Mesothelial cell of epicardium (in vitro differentiated cells): ENCODE data around the gene PHRF1. TPM values are rescaled to one million over a fixed set of nuclear protein-coding genes. Genes with fewer than 3 reads are reported as not detected.

Experiments used
- DNase-seq, 2 experiments: peaks; one replicate each; pipeline ENCODE4 v3.0.0; 2021; ENCODE audit warnings: low spot score in 2 of 2; ENCODE audit not compliant: unreplicated experiment in 2 of 2
- H3K27ac Mint-ChIP-seq: 2 replicates; pipeline ENCODE4 v1.8.0; 2021; ENCODE audit warnings: mixed read lengths
- H3K27me3 Mint-ChIP-seq: 2 replicates; pipeline ENCODE4 v1.8.0; 2021; ENCODE audit warnings: low read depth, mixed read lengths
- H3K36me3 Mint-ChIP-seq: 2 replicates; pipeline ENCODE4 v1.8.0; 2021; ENCODE audit warnings: mixed read lengths
- H3K4me1 Mint-ChIP-seq: 2 replicates; pipeline ENCODE4 v1.8.0; 2021; ENCODE audit warnings: mixed read lengths
- H3K4me3 Mint-ChIP-seq: 2 replicates; pipeline ENCODE4 v1.8.0; 2021; ENCODE audit warnings: mild to moderate bottlenecking, moderate library complexity, mixed read lengths
- H3K9me3 Mint-ChIP-seq: 2 replicates; pipeline ENCODE4 v1.8.0; 2021; ENCODE audit warnings: mixed read lengths
- microRNA-seq: library from miRNA; unstranded; fragments of <30 nt; microRNA quantifications from one replicate; pipeline ENCODE4 v1.2.0, GENCODE V29; 2021; ENCODE audit warnings: inconsistent platforms, mixed read lengths
- total RNA-seq: library from RNA; stranded (reverse); gene quantifications from 3 replicates; pipeline ENCODE4 v1.2.1, GENCODE V29; 2021
- TF ChIP-seq, protein P1 (sequence below): fragments of 200-600 bp; sonication (generic); IDR thresholded peaks from one replicate; pipeline ENCODE4 v1.5.0; 2021; ENCODE audit warnings: antibody characterized with exemption; ENCODE audit not compliant: unreplicated experiment

PHRF1 gene
- total RNA-seq, 1 donor from 2014 or later = 51.1 TPM

DNA sequence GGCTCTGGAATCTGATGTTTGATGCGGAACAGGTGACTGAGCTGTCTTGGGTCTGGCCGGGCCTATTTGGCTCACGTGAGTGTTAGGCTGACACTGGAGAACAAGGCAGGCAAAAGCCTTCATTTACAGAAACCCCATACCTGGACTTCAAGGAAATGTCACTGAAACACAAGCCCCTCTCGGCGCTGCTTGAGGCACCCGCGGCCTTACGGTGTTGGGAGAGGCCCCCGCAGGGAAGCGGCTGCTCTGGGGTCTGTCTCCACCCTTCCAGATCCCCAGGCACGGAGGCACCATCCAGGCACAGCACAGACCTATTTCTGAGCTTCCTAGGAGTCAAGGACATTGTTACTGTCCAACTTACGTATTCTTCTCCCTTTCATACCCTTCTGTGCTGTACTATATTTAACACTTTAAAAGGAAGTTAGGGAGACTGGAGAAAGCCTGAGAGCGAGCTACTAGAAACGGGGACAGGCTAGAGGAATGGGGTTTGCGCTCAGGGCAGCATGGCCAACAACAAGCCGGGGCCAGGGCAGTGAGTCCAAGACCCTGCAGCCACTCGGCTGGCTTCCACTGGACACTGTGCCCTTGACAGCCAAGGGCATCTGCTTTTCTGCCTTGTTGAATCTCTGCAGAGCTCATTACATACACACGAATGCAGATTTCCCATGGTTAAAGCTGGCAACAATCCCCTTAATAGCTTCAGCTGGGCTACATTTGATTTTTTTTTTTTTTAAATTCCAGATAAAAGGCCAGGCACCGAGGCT lies 84.6 kb downstream of the PHRF1 start:
- Mint-ChIP-seq H3K9me3 (no peaks in the 10 kb centered on the region), H3K4me1 (peaks cover 2% of the 10 kb centered on the region), H3K27ac (no peak overlapping the region), H3K36me3 (peaks cover 14% of the 10 kb centered on the region), H3K27me3 (no peaks in the 10 kb centered on the region), H3K4me3 (no peak overlapping the region)
- TF ChIP-seq, protein P1, sequence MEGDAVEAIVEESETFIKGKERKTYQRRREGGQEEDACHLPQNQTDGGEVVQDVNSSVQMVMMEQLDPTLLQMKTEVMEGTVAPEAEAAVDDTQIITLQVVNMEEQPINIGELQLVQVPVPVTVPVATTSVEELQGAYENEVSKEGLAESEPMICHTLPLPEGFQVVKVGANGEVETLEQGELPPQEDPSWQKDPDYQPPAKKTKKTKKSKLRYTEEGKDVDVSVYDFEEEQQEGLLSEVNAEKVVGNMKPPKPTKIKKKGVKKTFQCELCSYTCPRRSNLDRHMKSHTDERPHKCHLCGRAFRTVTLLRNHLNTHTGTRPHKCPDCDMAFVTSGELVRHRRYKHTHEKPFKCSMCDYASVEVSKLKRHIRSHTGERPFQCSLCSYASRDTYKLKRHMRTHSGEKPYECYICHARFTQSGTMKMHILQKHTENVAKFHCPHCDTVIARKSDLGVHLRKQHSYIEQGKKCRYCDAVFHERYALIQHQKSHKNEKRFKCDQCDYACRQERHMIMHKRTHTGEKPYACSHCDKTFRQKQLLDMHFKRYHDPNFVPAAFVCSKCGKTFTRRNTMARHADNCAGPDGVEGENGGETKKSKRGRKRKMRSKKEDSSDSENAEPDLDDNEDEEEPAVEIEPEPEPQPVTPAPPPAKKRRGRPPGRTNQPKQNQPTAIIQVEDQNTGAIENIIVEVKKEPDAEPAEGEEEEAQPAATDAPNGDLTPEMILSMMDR = no peak
- DNase-seq = no peak

Small RNAs within 50 kb of the gene (microRNA-seq; reads per million reads assigned to microRNA genes)
- 1,376 reads per million, percentile 83 among the genes with 10 or more reads in this experiment for gene MIR210

Other genes starting within 250 kb of the PHRF1 start
- gene B4GALNT4, start 207.0 kb upstream of the PHRF1 start, total RNA-seq = 294 to 314 TPM (median 300 TPM) in 3 replicates
- gene PKP3, start 182.3 kb upstream of the PHRF1 start, total RNA-seq = 57.5 to 65.7 TPM (median 58.8 TPM) in 3 replicates
- 35.5 to 42.5 TPM (median 39.2 TPM) in 3 replicates for gene SIGIRR, start 161.5 kb upstream of the PHRF1 start, total RNA-seq
- gene ANO9, start 134.5 kb upstream of the PHRF1 start, total RNA-seq = 29.7 to 32.3 TPM (median 30.6 TPM) in 3 replicates
- gene PTDSS2, start 126.2 kb upstream of the PHRF1 start, total RNA-seq = 39.0 to 49.7 TPM (median 42.1 TPM) in 3 replicates
- gene RNH1, start 69.2 kb upstream of the PHRF1 start, total RNA-seq = 81.7 to 89.4 TPM (median 83.2 TPM) in 3 replicates
- 35.1 to 41.5 TPM (median 39.3 TPM) in 3 replicates for gene HRAS, start 40.9 kb upstream of the PHRF1 start, total RNA-seq
- gene LRRC56, start 38.9 kb upstream of the PHRF1 start, total RNA-seq = 3.0 to 3.4 TPM (median 3.2 TPM) in 3 replicates
- gene LMNTD2, start 15.7 kb upstream of the PHRF1 start, total RNA-seq = 16.5 to 17.4 TPM (median 16.6 TPM) in 3 replicates
- gene RASSF7, start 15.5 kb upstream of the PHRF1 start, total RNA-seq = 29.3 to 32.3 TPM (median 32.1 TPM) in 3 replicates
- gene IRF7, start 39.5 kb downstream of the PHRF1 start, total RNA-seq = 20.8 to 24.5 TPM (median 21.9 TPM) in 3 replicates
- 0.27 to 0.58 TPM (median 0.34 TPM) in 3 replicates for gene CDHR5, start 48.5 kb downstream of the PHRF1 start, total RNA-seq
- gene SCT, start 50.7 kb downstream of the PHRF1 start, total RNA-seq = 1.2 to 1.7 TPM (median 1.3 TPM) in 3 replicates
- 2.1 to 3.1 TPM (median 2.5 TPM) in 3 replicates for gene DRD4, start 60.8 kb downstream of the PHRF1 start, total RNA-seq
- gene DEAF1, start 118.8 kb downstream of the PHRF1 start, total RNA-seq = 59.6 to 64.9 TPM (median 64.0 TPM) in 3 replicates
- gene TMEM80, start 119.3 kb downstream of the PHRF1 start, total RNA-seq = 25.7 to 30.7 TPM (median 28.7 TPM) in 3 replicates
- 105 to 112 TPM (median 111 TPM) in 3 replicates for gene EPS8L2, start 129.8 kb downstream of the PHRF1 start, total RNA-seq
- 86.9 to 97.5 TPM (median 89.7 TPM) in 3 replicates for gene TALDO1, start 171.0 kb downstream of the PHRF1 start, total RNA-seq
- gene GATD1, start 201.0 kb downstream of the PHRF1 start, total RNA-seq = 81.1 to 91.2 TPM (median 83.9 TPM) in 3 replicates
- not detected in 3 replicates for gene CEND1, start 213.6 kb downstream of the PHRF1 start, total RNA-seq
- 34.3 to 37.2 TPM (median 35.7 TPM) in 3 replicates for gene SLC25A22, start 221.8 kb downstream of the PHRF1 start, total RNA-seq
- 40.1 to 43.7 TPM (median 43.1 TPM) in 3 replicates for gene PIDD1, start 228.8 kb downstream of the PHRF1 start, total RNA-seq
- gene RPLP2, start 233.5 kb downstream of the PHRF1 start, total RNA-seq = 1,651 to 1,738 TPM (median 1,657 TPM) in 3 replicates
- 41.3 to 50.9 TPM (median 50.0 TPM) in 3 replicates for gene PNPLA2, start 242.4 kb downstream of the PHRF1 start, total RNA-seq